ENCODE measurements around the gene ANO1. TPM values are rescaled to one million over a fixed set of nuclear protein-coding genes. Genes with fewer than 3 reads are reported as not detected.

Gene ANO1
- polyA plus RNA-seq, 1 donor (not counting 4 experiments of a cell fraction or from before 2014, with no cell fraction given), result 45.2 TPM

GRCh38 chr11:70168405-70168754 is 90.3 kb downstream of the ANO1 start:
- no peaks in the 10 kb centered on the region for H3K27me3 ChIP-seq (ENCODE audit: control insufficient read depth, extremely low read depth, insufficient read depth, low read length)
- no peaks in the 10 kb centered on the region for H3K4me1 ChIP-seq (ENCODE audit: control insufficient read depth, extremely low read depth, insufficient read depth, low read length)
- DNase-seq (ENCODE audit: low read depth, low spot score) (no peak), FAIRE-seq (no peak)
- no peak overlapping the region for H3K27ac ChIP-seq (ENCODE audit: control insufficient read depth, insufficient read depth, low read length)
- no peak overlapping the region for H3K4me3 ChIP-seq (ENCODE audit: control insufficient read depth in 2 of 3, extremely low read depth in 1 of 3, insufficient read depth in 2 of 3, low read depth in 1 of 3, low read length in 3 of 3)
- H3K36me3 ChIP-seq (ENCODE audit: control insufficient read depth in 2 of 2, extremely low read depth in 1 of 2, insufficient read depth in 2 of 2, low read length in 2 of 2), result peaks cover 3 to 8% of the 10 kb centered on the region in 2 experiments
- dilution Hi-C loops (cut with MboI; ENCODE audit: extremely low pct_ligation_motif_present, low sequenced_read_pairs), result no loop called here
- TF ChIP-seq CTCF (optimal IDR thresholded peaks at IDR 0.05 in 1 of 3, IDR thresholded peaks at IDR 0.05 in 1 of 3, conservative IDR thresholded peaks at IDR 0.05 in 1 of 3; ENCODE audit: extremely low read depth in 1 of 3, insufficient read depth in 2 of 3, low read length in 3 of 3) (no peak), EZH2 (IDR thresholded peaks at IDR 0.05; ENCODE audit: low read length) (no peak)
- H3K9me1 ChIP-seq (ENCODE audit: control insufficient read depth, extremely low read depth, insufficient read depth, low read length), result no peaks in the 10 kb centered on the region
- H4K20me1 ChIP-seq (ENCODE audit: control insufficient read depth, extremely low read depth, insufficient read depth, low read length), result no peaks in the 10 kb centered on the region
- no peaks in the 10 kb centered on the region for H3K9me3 ChIP-seq (ENCODE audit: control insufficient read depth, low read depth, low read length)
- H3K4me2 ChIP-seq (ENCODE audit: control insufficient read depth, extremely low read depth, insufficient read depth, low read depth, low read length), result no peak overlapping the region
- no peak overlapping the region for H2AFZ ChIP-seq (ENCODE audit: control insufficient read depth, low read length)
- H3K9ac ChIP-seq (ENCODE audit: control insufficient read depth, extremely low read depth, insufficient read depth, low read length), result no peak overlapping the region
- H3K79me2 ChIP-seq (ENCODE audit: control insufficient read depth, insufficient read depth, low read length), result no peaks in the 10 kb centered on the region

- no peak for TF ChIP-seq CTCF (optimal IDR thresholded peaks at IDR 0.05 in 1 of 3, IDR thresholded peaks at IDR 0.05 in 1 of 3, conservative IDR thresholded peaks at IDR 0.05 in 1 of 3; ENCODE audit: extremely low read depth in 1 of 3, insufficient read depth in 2 of 3, low read length in 3 of 3)
- no peak for TF ChIP-seq EZH2 (IDR thresholded peaks at IDR 0.05; ENCODE audit: low read length)
- Histone ChIP-seq H3K36me3 (ENCODE audit: control insufficient read depth in 2 of 2, extremely low read depth in 1 of 2, insufficient read depth in 2 of 2, low read length in 2 of 2) (peaks cover 3 to 7% of the 10 kb centered on the region in 2 experiments), H3K9me3 (ENCODE audit: control insufficient read depth, low read depth, low read length) (no peaks in the 10 kb centered on the region), H3K9ac (ENCODE audit: control insufficient read depth, extremely low read depth, insufficient read depth, low read length) (no peak overlapping the region), H2AFZ (ENCODE audit: control insufficient read depth, low read length) (no peak overlapping the region), H3K27ac (ENCODE audit: control insufficient read depth, insufficient read depth, low read length) (no peak overlapping the region), H3K4me1 (ENCODE audit: control insufficient read depth, extremely low read depth, insufficient read depth, low read length) (no peaks in the 10 kb centered on the region), H4K20me1 (ENCODE audit: control insufficient read depth, extremely low read depth, insufficient read depth, low read length) (no peaks in the 10 kb centered on the region), H3K4me2 (ENCODE audit: control insufficient read depth, extremely low read depth, insufficient read depth, low read depth, low read length) (no peak overlapping the region), H3K9me1 (ENCODE audit: control insufficient read depth, extremely low read depth, insufficient read depth, low read length) (no peaks in the 10 kb centered on the region), H3K4me3 (ENCODE audit: control insufficient read depth in 2 of 3, extremely low read depth in 1 of 3, insufficient read depth in 2 of 3, low read depth in 1 of 3, low read length in 3 of 3) (no peak overlapping the region), H3K27me3 (ENCODE audit: control insufficient read depth, extremely low read depth, insufficient read depth, low read length) (no peaks in the 10 kb centered on the region), H3K79me2 (ENCODE audit: control insufficient read depth, insufficient read depth, low read length) (no peaks in the 10 kb centered on the region)
- dilution Hi-C loops (cut with MboI; ENCODE audit: extremely low pct_ligation_motif_present, low sequenced_read_pairs), result no loop called here
- no peak for DNase-seq (ENCODE audit: low read depth, low spot score)
- FAIRE-seq, result no peak
These were observed 91.0 kb downstream of the ANO1 start for GRCh38 chr11:70169127-70169526.

Measured in keratinocyte (primary cell).